HG03521 (cell line): Measurements from ENCODE around the gene CD93.

ENCODE experiments used
- ATAC-seq: cut with Tn5 transposase; IDR thresholded peaks from one replicate; pipeline ENCODE4 v1.9.1; 2021; ENCODE audit warnings: mild to moderate bottlenecking, moderate library complexity; ENCODE audit not compliant: unreplicated experiment

CD93 gene

GRCh38 chr20:23084282-23084844, 1.8 kb downstream of the CD93 start:
- no peak for ATAC-seq

- ATAC-seq, result no peak
These were observed 2.4 kb downstream of the CD93 start for GRCh38 chr20:23083553-23084220.

- no peak for ATAC-seq
These were observed 3.1 kb downstream of the CD93 start for GRCh38 chr20:23082846-23083552.

GRCh38 chr20:23081263-23081819, 4.8 kb downstream of the CD93 start:
- no peak for ATAC-seq

- ATAC-seq, result no peak
These were observed 5.6 kb downstream of the CD93 start for GRCh38 chr20:23080521-23080920.

- ATAC-seq, result no peak
These were observed 6.2 kb downstream of the CD93 start for GRCh38 chr20:23079926-23080325.

GRCh38 chr20:23079016-23079351, 7.1 kb downstream of the CD93 start:
- ATAC-seq, result no peak

- ATAC-seq, result no peak
These were observed 7.6 kb downstream of the CD93 start for GRCh38 chr20:23078351-23079015.

GRCh38 chr20:23077277-23077676, 8.8 kb downstream of the CD93 start:
- ATAC-seq, result no peak

GRCh38 chr20:23074052-23074451, 12.1 kb downstream of the CD93 start:
- ATAC-seq, result no peak

- no peak for ATAC-seq
These were observed 13.1 kb downstream of the CD93 start for GRCh38 chr20:23072892-23073586.

GRCh38 chr20:23071996-23072395, 14.1 kb downstream of the CD93 start:
- no peak for ATAC-seq

GRCh38 chr20:23071398-23071797, 14.7 kb downstream of the CD93 start:
- ATAC-seq, result no peak

- ATAC-seq, result no peak
These were observed 17.0 kb downstream of the CD93 start for GRCh38 chr20:23069108-23069507.

GRCh38 chr20:23068283-23068682, 17.8 kb downstream of the CD93 start:
- no peak for ATAC-seq

- ATAC-seq, result no peak
These were observed 19.4 kb downstream of the CD93 start for GRCh38 chr20:23066772-23067171.

- ATAC-seq, result no peak
These were observed 20.6 kb downstream of the CD93 start for GRCh38 chr20:23065266-23066201.

- no peak for ATAC-seq
These were observed 22.5 kb downstream of the CD93 start for GRCh38 chr20:23063581-23063980.

GRCh38 chr20:23063168-23063567, 23.0 kb downstream of the CD93 start:
- no peak for ATAC-seq

- no peak for ATAC-seq
These were observed 23.5 kb downstream of the CD93 start for GRCh38 chr20:23062632-23063031.
